GM12874 (cell line): ENCODE data around the gene ZNF761.

Experiments
- CTCF ChIP-seq: IDR thresholded peaks from 2 replicates; pipeline ENCODE4 v1.5.1; 2011; ENCODE audit warnings: low read depth, mild to moderate bottlenecking, control low read depth, low read length, moderate library complexity; ENCODE audit not compliant: insufficient read depth

The ZNF761 gene

GRCh38 chr19:53396525-53396868 is 35.3 kb upstream of the ZNF761 start:
- no peak for TF ChIP-seq CTCF

GRCh38 chr19:53409505-53410204 is 22.1 kb upstream of the ZNF761 start:
- TF ChIP-seq CTCF: no peak

- TF ChIP-seq CTCF: no peak
Measured at GRCh38 chr19:53422551-53422950, 9.2 kb upstream of the ZNF761 start.

GRCh38 chr19:53424968-53425597 is 6.7 kb upstream of the ZNF761 start:
- TF ChIP-seq CTCF: peak; percentile 71

GRCh38 chr19:53432088-53432661 is 391 bp downstream of the ZNF761 start:
- TF ChIP-seq CTCF: no peak

- no peak for TF ChIP-seq CTCF
Measured at GRCh38 chr19:53455828-53456227, 24.0 kb downstream of the ZNF761 start.

- TF ChIP-seq CTCF: no peak
Measured at GRCh38 chr19:53461866-53462265, 30.1 kb downstream of the ZNF761 start.
